Smooth muscle cell (in vitro differentiated cells): Measurements from ENCODE around the gene AAR2. TPM values are rescaled to one million over a fixed set of nuclear protein-coding genes. Genes with fewer than 3 reads are reported as not detected.

Experiments
- DNase-seq: peaks from one replicate; lab custom pipeline; 2025; ENCODE audit not compliant: unreplicated experiment; lab: John Stamatoyannopoulos, UW
- H2AFZ ChIP-seq: fragments of 200-600 bp; sonication (generic); 2 replicates; pipeline ENCODE4 v1.6.0; 2016; ENCODE audit warnings: antibody characterized with exemption, low read depth, mild to moderate bottlenecking
- H3F3A ChIP-seq: fragments of 200-600 bp; sonication (generic); 2 replicates; pipeline ENCODE4 v1.6.0; 2017; ENCODE audit warnings: antibody characterized with exemption, low read depth
- H3K27ac ChIP-seq: fragments of 200-600 bp; sonication (generic); 2 replicates; pipeline ENCODE4 v1.5.1; 2016; ENCODE audit warnings: low read depth, mild to moderate bottlenecking
- H3K27me3 ChIP-seq: fragments of 200-600 bp; sonication (generic); 2 replicates; pipeline ENCODE4 v1.6.1; 2016; ENCODE audit warnings: low read depth, mild to moderate bottlenecking
- H3K36me3 ChIP-seq: fragments of 200-600 bp; sonication (generic); 2 replicates; pipeline ENCODE4 v1.5.1; 2016; ENCODE audit warnings: low read depth
- H3K4me1 ChIP-seq: fragments of 200-600 bp; sonication (generic); 2 replicates; pipeline ENCODE4 v1.5.1; 2016; ENCODE audit warnings: low read depth
- H3K4me2 ChIP-seq: fragments of 200-600 bp; sonication (generic); 2 replicates; pipeline ENCODE4 v1.6.0; 2016; ENCODE audit warnings: mild to moderate bottlenecking
- H3K4me3 ChIP-seq: fragments of 200-600 bp; sonication (generic); 2 replicates; pipeline ENCODE4 v1.5.1; 2016; ENCODE audit warnings: mild to moderate bottlenecking
- H3K79me2 ChIP-seq: fragments of 200-600 bp; sonication (generic); 2 replicates; pipeline ENCODE4 v1.6.0; 2016; ENCODE audit warnings: low read depth, mild to moderate bottlenecking
- H3K9ac ChIP-seq: fragments of 200-600 bp; sonication (generic); 2 replicates; pipeline ENCODE4 v1.6.0; 2016; ENCODE audit warnings: low read depth
- H3K9me3 ChIP-seq: fragments of 200-600 bp; sonication (generic); replicated peaks from 2 replicates; pipeline ENCODE4 v1.5.1; 2016; ENCODE audit warnings: low read depth
- H4K20me1 ChIP-seq: fragments of 200-600 bp; sonication (generic); 2 replicates; pipeline ENCODE4 v1.6.0; 2016; ENCODE audit warnings: low read depth
- CTCF ChIP-seq: fragments of 200-600 bp; sonication (generic); IDR thresholded peaks from 2 replicates; pipeline ENCODE4 v1.5.1; 2017; ENCODE audit warnings: borderline replicate concordance, mild to moderate bottlenecking, antibody characterized with exemption; ENCODE audit not compliant: insufficient read depth, poor library complexity, severe bottlenecking
- WGBS: methylation state at CpG from one replicate; pipeline ENCODE4 v1.1.7; 2016; ENCODE audit warnings: low lambda C conversion rate; 5-methylcytosine and 5-hydroxymethylcytosine counted together
- polyA plus RNA-seq: library from polyadenylated mRNA; unstranded; fragments of >200 nt; fragmentation: Nextera tagmentation; extraction: Ambion mirVana; gene quantifications from 2 replicates; pipeline ENCODE4 v1.2.1, GENCODE V29; 2016
- total RNA-seq: library from RNA; depleted of rRNA; stranded (reverse); fragments of >200 nt; gene quantifications from 2 replicates; pipeline ENCODE4 v1.2.3, GENCODE V29; 2014

Gene AAR2
- total and polyA plus RNA-seq, 2 experiments from 2014 or later: 25.9 to 37.5 TPM

DNA sequence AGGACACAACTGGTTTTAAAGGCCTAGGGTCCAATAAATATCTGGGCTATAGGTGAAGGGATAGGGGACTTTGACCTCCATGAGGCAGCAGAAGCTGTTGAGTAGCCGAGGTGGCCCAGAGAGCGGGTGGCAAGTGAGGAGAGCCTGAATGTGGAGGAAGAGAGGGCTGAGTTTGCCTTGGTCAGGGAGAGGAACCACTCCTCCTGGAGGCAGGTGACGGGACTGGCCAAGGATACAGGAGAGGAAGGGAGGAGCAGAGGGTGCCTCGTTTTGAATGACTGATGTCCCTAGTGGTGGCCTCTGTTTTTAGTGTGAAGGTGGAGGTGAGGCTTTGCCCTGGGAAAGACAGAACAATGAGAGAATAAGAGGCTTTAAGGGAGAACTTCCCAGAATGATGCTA, 19.1 kb upstream of the AAR2 start:
- no peaks in the 10 kb centered on the region for H3K27me3 ChIP-seq
- no peaks in the 10 kb centered on the region for H3K36me3 ChIP-seq
- no peak overlapping the region for H2AFZ ChIP-seq
- H3K4me2 ChIP-seq: no peak overlapping the region
- no peaks in the 10 kb centered on the region for H3F3A ChIP-seq
- H3K79me2 ChIP-seq: no peaks in the 10 kb centered on the region
- no peak for DNase-seq
- WGBS: 56% methylated on average over 4 of the region's 4 CpGs
- no peak for TF ChIP-seq CTCF
- no peak overlapping the region for H3K9ac ChIP-seq
- no peaks in the 10 kb centered on the region for H3K4me1 ChIP-seq
- H3K27ac ChIP-seq: no peak overlapping the region
- H3K4me3 ChIP-seq: no peak overlapping the region
- H3K9me3 ChIP-seq: no peaks in the 10 kb centered on the region
- H4K20me1 ChIP-seq: no peaks in the 10 kb centered on the region

DNA sequence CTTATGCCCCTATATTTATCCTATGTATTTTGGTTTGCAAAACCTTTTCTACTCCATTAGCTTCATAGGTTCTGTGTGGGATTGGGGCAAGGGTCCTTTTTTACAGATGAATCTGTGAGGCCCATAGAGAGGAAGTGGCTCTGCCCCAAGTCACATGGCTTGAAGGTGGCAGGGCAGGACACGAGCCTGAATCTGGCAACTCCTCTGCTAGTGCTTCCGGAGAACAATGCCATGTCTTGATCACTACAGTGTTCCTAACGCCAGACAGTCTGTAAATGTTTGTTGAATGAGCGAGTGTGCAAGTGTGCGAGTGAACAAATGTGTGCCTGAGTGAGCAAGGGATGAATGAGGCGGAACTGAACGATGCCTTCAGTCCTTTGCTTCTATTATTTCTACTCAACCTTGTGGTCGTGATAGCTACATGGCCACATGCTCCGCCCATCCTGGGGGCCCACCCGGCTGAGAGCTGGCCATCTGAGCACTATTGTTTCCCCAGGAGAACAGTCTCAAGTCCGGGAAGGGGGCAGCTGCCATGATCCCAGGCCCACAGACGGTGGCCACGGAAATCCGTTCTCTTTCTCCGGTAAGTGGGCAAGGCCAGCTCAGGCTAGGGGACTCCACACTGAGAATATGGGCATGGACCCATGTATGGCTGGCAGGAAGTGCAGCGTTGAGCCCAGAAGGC, 17.8 kb upstream of the AAR2 start:
- Histone ChIP-seq H3K27me3 (no peaks in the 10 kb centered on the region), H3K4me1 (no peaks in the 10 kb centered on the region), H3K27ac (no peak overlapping the region), H3K36me3 (no peaks in the 10 kb centered on the region), H3K4me3 (no peak overlapping the region), H3K4me2 (no peak overlapping the region), H3K79me2 (no peaks in the 10 kb centered on the region), H3K9me3 (no peaks in the 10 kb centered on the region), H4K20me1 (no peaks in the 10 kb centered on the region), H3K9ac (no peak overlapping the region), H2AFZ (no peak overlapping the region), H3F3A (no peaks in the 10 kb centered on the region)
- TF ChIP-seq CTCF: no peak
- DNase-seq: no peak
- WGBS: 92% methylated on average over 16 of the region's 16 CpGs

DNA sequence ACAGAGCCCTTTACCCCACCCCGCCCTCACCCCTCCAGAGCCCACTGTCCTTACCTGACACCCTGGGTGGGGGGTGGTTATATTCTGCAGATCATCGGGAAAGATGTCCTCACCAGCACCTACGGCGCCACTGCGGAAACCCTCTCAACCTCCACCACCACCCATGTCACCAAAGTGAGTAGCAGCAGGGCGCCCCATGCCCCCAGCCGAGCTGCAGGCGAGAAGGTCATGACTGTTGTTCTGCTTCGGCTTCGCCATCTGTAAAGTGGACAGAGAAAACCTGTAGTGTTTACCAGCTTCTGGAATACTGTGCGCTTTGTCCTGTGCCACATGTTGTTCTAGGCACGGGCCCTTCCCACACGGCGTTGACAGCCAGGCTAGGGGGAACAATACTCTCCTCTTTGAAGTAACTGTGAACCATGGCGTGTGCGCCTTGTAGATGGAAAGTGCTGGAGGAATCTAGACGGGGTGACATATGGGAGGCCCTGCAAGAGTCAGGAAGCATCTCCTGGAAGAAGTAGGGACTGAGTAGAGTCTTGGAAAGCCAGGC, 16.5 kb upstream of the AAR2 start:
- Histone ChIP-seq H3K27ac (no peak overlapping the region), H2AFZ (no peak overlapping the region), H3K36me3 (no peaks in the 10 kb centered on the region), H3K79me2 (no peaks in the 10 kb centered on the region), H3K9me3 (no peaks in the 10 kb centered on the region), H3F3A (no peaks in the 10 kb centered on the region), H3K4me1 (no peaks in the 10 kb centered on the region), H3K4me2 (no peak overlapping the region), H3K27me3 (no peaks in the 10 kb centered on the region), H3K9ac (no peak overlapping the region), H4K20me1 (no peaks in the 10 kb centered on the region), H3K4me3 (no peak overlapping the region)
- DNase-seq: no peak
- TF ChIP-seq CTCF: no peak
- 96% methylated on average over 17 of the region's 17 CpGs for WGBS

DNA sequence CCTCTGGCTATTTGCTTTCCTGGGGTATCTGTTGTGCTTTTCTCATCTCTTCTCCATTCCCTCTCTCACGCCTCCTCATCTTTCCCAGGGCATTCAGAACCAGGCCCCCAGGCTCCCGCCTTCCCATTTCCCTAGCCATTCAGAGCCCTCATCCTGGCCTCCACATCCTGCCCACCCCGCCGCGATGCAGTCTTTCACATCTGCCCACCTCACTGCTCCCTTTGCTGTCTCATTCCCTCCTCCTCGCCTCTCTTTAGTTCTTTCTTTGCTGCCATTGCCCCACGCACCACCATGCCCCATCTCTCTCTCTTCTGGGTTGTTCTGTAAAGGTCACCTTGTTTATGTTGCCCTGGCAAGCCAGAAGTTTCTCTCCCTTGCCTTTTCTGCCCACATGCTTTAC, 10.6 kb upstream of the AAR2 start:
- Histone ChIP-seq H3K4me2 (no peak overlapping the region), H3K9ac (no peak overlapping the region), H4K20me1 (no peaks in the 10 kb centered on the region), H3K36me3 (no peaks in the 10 kb centered on the region), H3K27me3 (no peaks in the 10 kb centered on the region), H3K27ac (no peak overlapping the region), H3K4me1 (no peaks in the 10 kb centered on the region), H3K9me3 (no peaks in the 10 kb centered on the region), H3K79me2 (no peaks in the 10 kb centered on the region), H2AFZ (no peak overlapping the region), H3K4me3 (no peak overlapping the region), H3F3A (no peaks in the 10 kb centered on the region)
- WGBS: 89% methylated on average over 7 of the region's 7 CpGs
- TF ChIP-seq CTCF: no peak
- DNase-seq: no peak
